IPS-11a (cell line): ENCODE data around the gene F2R.
"Not testable (repeated sequence)": the region's sequence is repeated elsewhere in the genome, so short reads cannot be mapped to it uniquely, and the experiment has no call there.

ENCODE experiments used
- H3K4me3 ChIP-seq: one replicate; pipeline ENCODE4 v1.5.1; 2013; ENCODE audit warnings: low read depth, low read length, control low read depth

The F2R gene

DNA sequence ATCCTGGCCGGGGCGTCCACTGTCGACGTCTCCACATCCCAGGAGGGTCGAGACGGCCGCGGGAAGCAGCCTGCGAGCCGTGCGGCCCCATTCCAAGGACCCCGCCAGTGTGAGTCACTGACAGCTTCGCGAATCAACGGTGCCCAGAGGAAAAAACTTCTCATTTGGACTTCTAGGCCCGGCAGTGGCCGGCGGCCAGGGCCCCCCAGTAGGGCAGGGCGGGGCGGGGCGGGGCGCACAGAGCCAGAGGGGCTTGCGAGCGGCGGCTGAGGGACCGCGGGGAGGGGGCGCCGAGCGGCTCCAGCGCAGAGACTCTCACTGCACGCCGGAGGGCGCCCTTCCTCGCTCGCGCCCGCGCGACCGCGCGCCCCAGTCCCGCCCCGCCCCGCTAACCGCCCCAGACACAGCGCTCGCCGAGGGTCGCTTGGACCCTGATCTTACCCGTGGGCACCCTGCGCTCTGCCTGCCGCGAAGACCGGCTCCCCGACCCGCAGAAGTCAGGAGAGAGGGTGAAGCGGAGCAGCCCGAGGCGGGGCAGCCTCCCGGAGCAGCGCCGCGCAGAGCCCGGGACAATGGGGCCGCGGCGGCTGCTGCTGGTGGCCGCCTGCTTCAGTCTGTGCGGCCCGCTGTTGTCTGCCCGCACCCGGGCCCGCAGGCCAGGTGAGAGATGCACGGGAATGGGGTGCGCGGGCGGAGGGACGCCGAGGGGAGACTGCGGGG is at the start of gene F2R:
Gene F2R (plus strand): TSS at position 391 of the 720 bp plus-strand sequence. CDS start 182 bp downstream, at position 573.
- H3K4me3 ChIP-seq = peak within 1 kb of the TSS; percentile 74

DNA sequence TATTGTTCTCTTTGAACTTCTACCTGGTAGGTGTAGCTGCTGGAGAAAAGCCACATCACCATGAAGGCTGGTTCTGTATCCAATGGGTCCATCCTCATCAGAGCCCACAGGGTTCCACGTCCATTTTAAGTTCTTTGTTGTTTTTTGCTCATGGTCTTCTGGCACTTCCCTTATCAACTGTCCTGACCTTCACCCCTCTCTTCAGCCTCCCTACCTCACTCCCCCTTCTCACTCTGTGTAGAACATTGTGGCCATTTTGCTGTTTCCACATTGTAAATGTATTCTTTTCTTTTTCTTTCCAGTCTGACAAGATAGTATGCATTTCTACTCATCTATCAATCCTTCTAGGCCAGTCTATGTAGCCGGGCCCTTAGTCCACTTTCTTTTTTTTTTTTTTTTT is 48.4 kb upstream of the F2R start:
- no peak overlapping the region for H3K4me3 ChIP-seq

DNA sequence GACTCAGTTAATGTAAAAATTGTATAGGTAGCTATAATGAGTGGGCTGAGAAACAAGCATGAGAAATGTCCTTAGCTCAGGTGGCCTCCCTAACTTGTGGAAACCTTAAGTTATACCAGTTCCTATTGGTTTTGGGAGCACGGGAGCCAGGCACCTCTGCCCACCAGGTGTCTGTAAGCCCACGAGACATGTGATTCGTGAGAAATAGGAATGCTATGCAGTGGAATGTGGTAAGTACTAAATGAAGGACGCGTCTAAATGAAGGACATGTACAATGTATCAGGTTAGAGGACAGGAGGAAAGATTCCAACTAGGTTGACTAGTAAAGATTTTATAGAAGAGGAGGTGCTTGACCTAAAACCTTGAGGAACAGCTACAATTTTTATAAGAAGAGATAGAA is 46.7 kb upstream of the F2R start:
- H3K4me3 ChIP-seq = no peak overlapping the region

DNA sequence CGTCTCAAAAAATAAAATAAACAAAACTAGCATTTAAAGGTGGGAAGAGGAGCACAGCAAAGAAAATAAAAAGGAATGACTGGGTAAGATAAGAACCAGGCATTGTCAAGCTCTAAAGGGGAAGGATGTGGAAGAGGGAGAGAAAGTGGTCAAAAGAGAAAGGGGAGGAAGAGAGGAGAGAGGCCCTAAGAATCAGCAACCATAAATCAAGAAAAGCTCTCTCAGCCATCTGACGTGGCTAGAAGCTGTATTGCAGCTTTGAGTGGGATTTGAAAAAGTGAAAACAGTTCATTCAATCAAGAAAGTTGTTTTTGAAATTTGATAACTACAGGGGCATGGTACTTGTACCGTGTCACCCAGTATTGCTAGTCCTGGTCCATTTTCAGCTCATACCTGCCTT is 45.4 kb upstream of the F2R start:
- no peak overlapping the region for H3K4me3 ChIP-seq

DNA sequence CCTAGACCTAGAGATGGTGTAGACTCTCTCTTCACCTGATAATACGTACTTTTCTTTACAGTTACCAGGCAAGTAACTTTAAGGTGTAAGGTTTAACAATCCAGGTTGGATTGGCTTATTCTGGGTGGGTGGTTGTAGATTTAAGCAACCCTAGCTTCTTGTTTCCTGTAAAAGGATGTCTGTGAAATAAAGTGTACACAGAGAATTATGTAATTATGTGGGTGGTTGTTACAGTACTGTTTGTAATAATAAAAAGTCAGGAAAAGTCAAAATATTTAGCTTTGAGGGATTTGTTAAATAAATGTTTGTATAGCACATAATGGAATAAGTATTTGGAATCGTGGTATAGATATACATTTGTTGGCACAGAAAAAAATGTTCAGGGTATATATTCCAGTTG is 43.7 kb upstream of the F2R start:
- H3K4me3 ChIP-seq = no peak overlapping the region

DNA sequence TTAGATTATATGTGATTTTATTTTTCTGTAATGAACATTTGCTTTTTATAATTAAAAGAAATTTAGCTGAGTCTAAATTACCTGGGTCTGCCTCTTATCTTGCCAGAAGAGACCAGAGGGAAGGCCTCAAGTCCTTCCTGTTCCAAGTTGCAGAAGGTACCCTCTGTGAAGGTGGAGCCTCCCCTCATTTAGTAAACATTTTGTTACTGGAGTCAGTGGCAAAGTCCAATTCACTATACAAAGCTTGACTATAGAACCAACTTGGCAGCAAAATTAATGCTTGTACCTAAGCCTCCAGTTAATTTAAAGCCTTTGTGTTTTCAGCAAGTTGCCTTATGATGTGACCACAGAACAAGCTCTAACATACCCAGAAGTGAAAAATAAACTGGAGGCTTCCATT is 42.8 kb upstream of the F2R start:
- no peak overlapping the region for H3K4me3 ChIP-seq

DNA sequence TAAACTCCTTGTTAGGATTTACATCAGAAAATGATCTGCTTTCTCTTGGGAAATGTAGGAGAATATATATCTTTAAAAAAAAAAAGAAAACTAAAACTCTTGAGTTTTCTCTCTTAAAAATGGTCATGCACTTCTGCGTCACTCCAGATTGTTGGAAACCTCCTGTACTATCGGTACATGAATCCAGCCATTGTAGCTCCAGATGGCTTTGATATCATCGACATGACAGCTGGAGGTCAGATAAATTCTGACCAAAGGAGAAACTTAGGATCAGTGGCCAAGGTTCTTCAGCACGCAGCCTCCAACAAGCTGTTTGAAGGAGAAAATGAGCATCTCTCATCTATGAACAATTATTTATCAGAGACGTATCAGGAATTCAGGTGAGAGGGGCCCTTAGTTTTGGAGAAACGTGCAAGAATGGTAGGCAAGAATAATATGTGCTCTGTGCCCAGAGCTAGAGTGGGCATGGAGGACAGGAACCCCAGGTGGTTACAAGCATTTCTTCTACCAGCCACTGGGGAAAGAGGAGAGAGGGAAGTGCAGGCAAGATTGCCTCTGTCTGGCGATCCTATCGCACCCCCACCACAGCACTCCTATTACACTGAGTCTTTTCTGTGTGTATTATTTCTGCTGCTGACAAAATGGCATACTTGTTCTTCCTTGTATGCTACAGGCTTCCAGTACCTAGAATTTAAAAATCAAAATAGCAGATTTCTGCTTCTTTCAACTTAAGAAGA is 41.4 kb upstream of the F2R start:
- no peak overlapping the region for H3K4me3 ChIP-seq

DNA sequence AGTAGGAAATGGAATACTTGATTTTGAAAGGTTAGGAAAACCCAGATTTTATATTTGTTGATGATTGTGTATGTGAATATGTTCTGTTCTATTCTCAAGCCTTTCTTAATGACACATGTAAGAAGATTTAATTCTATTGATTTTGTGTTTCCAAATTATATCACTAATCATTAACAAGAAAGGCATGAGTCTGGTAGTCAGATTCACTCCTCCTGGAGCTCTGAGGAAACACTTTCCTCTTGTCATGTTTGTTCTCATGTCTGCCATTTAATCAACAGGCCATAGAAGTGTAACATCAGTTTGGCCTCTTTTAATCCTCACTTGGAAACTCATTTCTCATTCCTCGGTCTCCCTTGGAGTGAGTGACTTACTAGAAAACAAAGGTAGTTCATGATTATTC is 40.6 kb upstream of the F2R start:
- H3K4me3 ChIP-seq = no peak overlapping the region

DNA sequence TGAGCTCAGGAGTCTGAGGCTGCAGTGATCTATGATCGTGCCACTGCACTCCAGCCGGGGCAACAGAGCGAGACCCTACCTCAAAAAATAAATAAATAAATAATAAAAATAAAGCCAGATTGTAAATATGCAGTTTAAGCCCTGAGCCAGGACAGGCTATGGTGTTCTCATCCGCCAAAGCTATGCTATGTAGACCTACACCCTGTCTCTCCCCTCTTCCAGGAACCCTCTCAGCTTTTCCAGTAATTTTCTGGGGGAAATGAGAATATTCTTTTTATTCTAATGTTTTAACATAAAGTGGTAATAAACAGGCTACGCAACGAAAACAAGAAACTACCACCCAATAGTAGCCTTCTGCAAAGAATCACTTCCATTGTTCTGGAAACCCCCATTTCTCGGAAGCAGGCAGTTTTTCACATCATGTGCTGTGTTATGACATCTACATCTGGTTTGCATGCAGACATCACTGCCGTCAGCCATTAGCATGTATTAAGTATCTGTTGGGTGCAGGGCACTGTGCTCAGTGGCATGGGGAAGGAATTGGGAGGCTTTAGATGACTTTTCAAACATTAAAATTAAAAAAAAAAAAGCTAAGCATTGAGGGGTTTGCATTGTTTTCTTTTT is 38.0 kb upstream of the F2R start:
- H3K4me3 ChIP-seq = no peak overlapping the region

DNA sequence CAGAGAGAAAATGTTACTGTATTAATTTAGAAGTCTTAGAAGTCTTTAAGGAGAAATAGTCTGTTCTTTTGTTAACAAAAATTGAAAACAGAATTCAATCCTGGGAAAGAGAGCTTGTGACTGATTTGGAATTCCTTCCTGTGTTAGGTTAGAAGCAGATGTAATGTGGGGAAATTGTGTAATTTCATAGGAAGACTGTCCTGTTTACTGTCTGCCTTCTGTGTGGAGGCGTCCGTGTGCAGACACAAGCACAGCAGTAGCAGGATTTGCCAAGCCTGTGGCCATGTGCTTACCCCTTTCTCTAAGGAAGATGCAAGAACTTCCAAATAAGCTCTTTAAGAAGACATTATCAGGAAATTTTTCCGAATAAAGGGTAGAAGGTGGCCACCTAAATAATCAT is 36.7 kb upstream of the F2R start:
- H3K4me3 ChIP-seq = no peak overlapping the region

DNA sequence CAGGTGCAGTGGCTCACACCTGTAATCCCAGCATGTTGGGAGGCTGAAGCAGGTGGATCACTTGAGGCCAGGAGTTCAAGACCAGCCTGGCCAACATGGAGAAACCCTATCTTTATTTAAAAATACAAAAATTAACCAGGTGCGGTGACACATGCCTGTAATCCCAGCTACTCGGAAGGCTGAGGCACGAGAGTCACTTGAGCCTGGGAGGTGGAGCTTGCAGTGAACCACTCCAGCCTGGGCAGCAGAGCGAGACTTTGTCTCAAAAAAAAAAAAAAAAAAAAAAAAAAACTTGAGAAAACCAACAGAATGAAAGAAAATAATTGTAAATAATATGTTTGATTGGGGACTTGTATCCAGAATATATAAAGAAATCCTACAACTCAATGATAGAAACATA is 35.1 kb upstream of the F2R start:
- H3K4me3 ChIP-seq = not testable (repeated sequence)

DNA sequence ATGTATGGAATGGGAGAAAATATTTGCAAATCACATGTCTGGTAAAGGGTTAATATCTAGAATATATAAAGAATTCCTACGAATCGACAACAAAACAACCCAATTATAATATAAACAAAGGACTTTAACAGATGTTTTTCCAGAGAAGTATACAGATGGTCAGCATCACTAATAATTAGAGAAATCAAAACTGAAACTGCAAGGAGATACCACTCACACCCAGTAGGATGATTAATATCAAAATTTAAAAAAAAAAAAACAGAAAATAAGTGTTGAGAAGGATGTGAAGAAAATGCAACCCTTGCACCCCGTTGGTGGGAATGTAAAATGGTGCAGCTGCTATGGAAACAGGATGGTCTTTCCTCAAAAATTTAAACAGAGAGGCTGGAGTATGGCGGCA is 34.6 kb upstream of the F2R start:
- H3K4me3 ChIP-seq = no peak overlapping the region

DNA sequence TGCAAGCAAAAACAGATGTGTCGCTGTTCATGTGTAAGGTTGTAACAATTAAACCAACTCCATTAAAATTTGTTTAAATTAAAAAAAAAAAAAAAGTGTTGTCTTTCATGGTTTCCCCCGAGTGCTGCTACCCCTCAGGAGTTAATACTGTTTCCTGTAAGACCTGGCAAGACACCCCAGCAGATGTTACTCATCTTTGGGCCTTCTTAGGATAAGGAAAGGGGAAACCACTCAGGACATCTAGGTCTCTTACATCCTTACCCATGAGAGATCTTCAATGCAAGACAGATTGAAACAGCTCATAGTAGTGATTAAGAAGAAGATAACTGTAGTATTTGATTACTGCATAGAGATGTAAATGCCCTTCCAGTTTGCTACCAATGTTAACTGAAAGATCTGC is 33.5 kb upstream of the F2R start:
- H3K4me3 ChIP-seq = no peak overlapping the region

DNA sequence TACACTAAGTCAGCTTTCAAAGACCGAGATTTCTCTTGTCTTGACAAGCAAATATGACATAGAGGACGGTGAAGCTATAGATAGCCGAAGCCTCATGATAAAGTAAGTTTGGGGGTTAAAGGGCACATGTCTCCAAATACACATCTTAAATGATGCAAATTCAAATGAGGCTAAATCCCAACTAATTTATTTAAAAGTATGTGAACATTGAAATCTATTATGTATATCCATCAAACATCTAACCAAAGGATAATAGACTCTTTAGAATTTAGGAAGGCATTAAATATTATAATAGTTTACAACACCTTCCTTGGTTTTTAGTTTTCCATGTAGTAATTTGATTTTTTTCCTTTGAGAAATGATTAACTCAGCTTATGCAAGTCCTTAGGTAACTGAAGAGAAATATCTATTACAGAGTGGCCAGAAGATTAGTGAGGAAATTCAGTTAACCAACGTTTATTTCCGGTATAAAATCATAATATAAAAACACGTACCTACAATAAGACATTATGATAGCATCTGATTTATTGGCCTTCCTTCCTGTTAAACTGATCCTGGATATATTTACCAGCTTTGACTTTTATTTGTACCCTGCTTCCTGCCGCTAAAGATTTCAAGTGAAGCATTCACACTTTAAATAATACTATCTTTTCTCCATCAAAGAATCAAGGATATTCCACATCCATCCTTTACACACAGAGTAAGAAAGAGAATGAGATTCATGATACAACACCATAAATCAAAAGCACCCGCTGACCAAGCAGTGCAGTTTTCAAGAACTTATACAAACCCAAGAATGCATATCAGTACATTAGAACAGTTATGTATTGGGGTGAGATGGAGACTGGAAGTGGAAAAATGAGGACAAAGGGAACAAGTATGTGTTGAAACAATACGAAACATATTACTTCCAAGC is 31.9 kb upstream of the F2R start:
- no peak overlapping the region for H3K4me3 ChIP-seq

DNA sequence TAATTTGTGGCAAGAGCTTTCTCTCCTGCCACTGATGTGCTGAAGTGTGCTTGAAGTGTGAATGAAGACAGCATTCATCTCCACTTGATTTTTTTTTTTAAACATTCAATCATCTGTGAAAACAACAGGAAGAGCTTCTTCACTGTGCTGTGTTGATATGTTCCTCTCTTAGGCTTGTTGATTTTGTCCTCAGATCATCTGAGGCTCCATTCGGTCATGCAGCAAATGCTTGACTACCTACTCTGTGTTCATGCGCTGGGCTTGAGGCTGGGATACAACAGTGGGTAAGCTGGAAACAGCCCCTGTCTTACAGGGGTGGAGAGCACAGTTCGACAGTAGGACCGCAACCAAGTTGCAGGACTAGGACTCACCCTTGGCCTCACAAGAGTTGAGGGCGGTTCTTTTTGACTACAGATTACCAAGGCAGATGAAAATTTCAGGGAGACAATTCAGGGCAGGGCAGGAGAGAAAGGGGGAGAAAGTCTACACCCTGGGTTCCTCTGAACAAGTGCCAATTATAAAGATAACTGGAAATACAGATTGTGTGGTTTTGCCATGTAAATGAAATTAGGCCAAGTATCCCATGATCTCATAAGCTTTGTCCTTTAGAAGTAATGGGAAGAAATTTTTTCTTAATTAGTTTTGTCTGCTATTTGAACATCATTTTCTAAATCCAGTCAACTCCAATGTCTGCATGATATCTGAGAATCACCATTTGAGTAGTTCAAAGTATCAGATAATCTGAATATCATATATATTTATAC is 31.0 kb upstream of the F2R start:
- H3K4me3 ChIP-seq = no peak overlapping the region

DNA sequence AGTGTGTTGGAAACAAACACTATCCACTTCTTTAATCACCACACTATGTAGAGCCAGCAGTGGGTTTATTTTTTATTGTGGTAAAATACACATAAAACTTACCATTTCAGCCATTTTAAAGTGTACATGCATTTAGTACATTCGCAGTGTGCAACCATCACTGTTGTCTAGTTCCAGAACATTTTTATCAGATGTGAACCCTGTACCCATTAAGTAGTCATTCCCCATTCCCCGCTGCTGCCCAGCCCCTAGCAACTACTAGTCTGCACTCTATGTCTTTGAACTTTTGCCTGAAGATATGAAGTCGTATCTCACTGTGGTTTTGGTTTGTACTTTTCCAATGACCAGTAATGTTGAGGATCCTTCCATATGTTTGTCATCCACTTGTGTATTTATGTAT is 30.2 kb upstream of the F2R start:
- no peak overlapping the region for H3K4me3 ChIP-seq

DNA sequence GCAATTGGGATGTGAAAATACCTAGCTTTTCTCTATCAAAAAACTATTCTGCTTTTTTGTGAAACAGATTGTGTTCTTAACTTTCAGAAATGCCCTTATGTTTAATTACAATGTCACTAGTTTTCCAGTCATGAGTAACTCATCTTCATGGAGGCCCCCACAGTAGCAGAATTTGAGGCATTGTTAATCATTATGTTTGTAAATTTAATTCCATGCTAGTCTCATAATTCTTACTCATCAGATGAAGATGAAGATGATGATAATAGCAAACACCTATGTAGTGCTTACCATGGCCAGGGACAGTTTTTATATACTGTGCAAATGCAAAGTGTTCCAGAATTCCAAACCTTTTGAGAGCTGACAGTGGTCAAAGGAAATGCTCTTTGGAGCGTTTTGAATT is 27.7 kb upstream of the F2R start:
- no peak overlapping the region for H3K4me3 ChIP-seq

DNA sequence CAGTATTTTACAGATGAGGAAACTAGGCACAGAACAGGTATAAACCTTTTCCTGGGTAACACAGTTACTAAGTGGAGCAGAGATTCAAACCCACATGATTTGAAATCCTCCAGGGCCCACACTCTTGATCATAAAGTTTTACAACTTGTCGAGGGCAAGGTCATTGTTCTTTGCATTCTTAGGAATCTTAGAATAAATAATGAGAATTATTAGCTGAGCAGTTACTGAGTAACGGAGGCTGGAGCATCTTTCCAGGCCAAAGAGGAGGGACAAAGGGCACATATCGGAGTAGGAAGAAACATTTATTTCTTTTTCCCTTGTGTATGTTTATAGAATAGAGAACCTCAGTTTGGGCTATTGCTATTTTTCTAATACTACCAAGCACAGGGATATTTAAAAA is 27.1 kb upstream of the F2R start:
- H3K4me3 ChIP-seq = no peak overlapping the region

DNA sequence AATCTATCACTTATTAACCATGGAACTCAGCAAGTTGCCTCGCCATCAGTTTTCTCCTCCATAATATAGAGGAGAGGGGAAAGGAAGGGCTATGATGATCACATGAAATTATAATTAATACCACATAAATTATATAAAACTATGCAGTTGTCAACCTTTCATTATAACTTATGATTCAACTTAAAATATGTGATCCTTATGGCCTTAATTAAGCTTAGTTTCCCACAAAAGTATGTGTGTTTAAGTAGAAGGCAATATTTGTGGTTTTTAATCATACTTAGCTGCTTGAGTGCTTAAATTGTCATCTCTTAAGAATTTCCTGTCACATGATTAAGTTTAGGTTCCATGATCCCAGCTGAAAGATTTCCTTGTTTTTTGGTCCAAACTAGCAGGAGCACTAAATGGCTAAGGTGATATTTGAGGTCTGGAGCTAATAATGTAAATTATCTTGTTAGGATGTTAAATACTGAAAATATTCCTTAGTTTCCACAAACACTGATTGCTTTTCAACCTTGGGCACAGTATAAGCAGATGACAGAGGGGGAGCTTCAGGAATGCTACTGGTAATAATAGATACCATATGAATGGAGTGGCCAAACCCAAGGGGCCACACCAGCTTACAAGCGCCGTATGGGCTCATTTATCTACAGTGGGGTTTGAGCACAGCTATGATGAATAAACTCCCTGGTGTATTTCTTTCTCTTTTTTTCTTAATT is 26.4 kb upstream of the F2R start:
- H3K4me3 ChIP-seq = no peak overlapping the region
